Small intestine (tissue), 7 donors: Measurements from ENCODE around the gene UPB1. TPM values are rescaled to one million over a fixed set of nuclear protein-coding genes. Genes with fewer than 3 reads are reported as not detected.

Experiments
- DNase-seq, 2 donors: peaks; one replicate each; pipeline versions ENCODE4 v3.0.0 to v3.0.0-alpha.2; 2013
- FAIRE-seq: peaks from 2 replicates; lab custom pipeline; 2012; peaks lifted over from hg19 to GRCh38; lab: Jason Lieb, UNC
- H3K27ac ChIP-seq, 3 donors: one replicate each; pipeline ENCODE4 v1.5.1; 2013; ENCODE audit warnings: low read length in 2 of 3, mild to moderate bottlenecking in 2 of 3, control low read depth in 1 of 3, inconsistent platforms in 1 of 3, low read depth in 1 of 3, moderate library complexity in 1 of 3
- H3K27me3 ChIP-seq, 3 donors: one replicate each; pipeline ENCODE4 v1.6.1; 2013; ENCODE audit warnings: low read length in 3 of 3, inconsistent platforms in 1 of 3; ENCODE audit not compliant: control insufficient read depth in 3 of 3, insufficient read depth in 3 of 3
- H3K36me3 ChIP-seq, 3 donors: one replicate each; pipeline ENCODE4 v1.6.1; 2013; ENCODE audit warnings: low read length in 3 of 3, inconsistent platforms in 1 of 3, low read depth in 1 of 3, mild to moderate bottlenecking in 1 of 3, moderate library complexity in 1 of 3; ENCODE audit not compliant: control insufficient read depth in 3 of 3, insufficient read depth in 2 of 3
- H3K4me1 ChIP-seq, 3 donors: one replicate each; pipeline ENCODE4 v1.6.1; 2013; ENCODE audit warnings: low read length in 2 of 3, inconsistent platforms in 1 of 3, low read depth in 1 of 3, mild to moderate bottlenecking in 1 of 3, moderate library complexity in 1 of 3; ENCODE audit not compliant: control insufficient read depth in 3 of 3, insufficient read depth in 2 of 3
- H3K4me3 ChIP-seq, 3 donors: one replicate each; pipeline ENCODE4 v1.5.1; 2013; ENCODE audit warnings: low read length in 3 of 3, control low read depth in 1 of 3, inconsistent platforms in 1 of 3, low read depth in 1 of 3, mild to moderate bottlenecking in 1 of 3, moderate library complexity in 1 of 3
- H3K9me3 ChIP-seq, 2 donors: one replicate each; pipeline ENCODE4 v1.6.1; 2013; ENCODE audit warnings: low read depth in 1 of 2, low read length in 1 of 2; ENCODE audit not compliant: control insufficient read depth in 2 of 2, insufficient read depth in 1 of 2
- WGBS, 3 donors: extraction: QIAGEN DNeasy Blood & Tissue Kit; methylation state at CpG; one replicate each; pipeline ENCODE4 v1.1.7; 2013; 5-methylcytosine and 5-hydroxymethylcytosine counted together
- polyA plus RNA-seq, 4 donors: library from polyadenylated mRNA; stranded (reverse) in 3 of 4; unstranded in 1 of 4; fragments of 200-250 nt in 3 of 4; fragments of 120-200 nt in 1 of 4; gene quantifications; one replicate each; pipeline versions ENCODE4 v1.2.1 to v1.2.3, GENCODE V29; 2013
- donor health status: healthy with polysubstance abuse.
- donor health status: control.
- donor health status: control.
- donor health status: Bipolar disorder and iron deficiency.
- donor health status: healthy.

Gene UPB1
- polyA plus RNA-seq, 4 donors = 0.12 to 11.2 (median 3.1) TPM

DNA sequence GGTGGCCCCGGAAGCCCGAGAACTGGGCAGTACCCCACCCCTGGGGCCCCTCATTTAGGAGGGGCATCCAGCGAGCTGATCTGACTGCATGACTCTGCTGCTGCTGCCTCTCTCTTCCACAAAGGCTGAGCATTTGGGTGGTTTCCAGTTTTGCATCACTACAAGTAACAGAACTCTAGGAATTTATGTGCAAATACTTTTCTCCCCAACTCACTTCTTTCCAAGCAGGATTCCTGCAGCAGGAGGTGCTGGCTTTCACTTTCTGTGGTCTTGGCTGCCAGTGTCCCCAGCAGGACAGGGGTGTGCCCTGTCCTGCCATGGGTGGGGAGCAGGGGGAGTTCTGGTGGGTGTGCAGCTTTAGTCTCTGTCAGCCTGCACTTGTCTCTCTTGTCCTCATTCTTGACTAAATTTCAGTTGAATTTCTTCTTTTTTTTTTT, 21.2 kb downstream of the UPB1 start:
- H3K27ac ChIP-seq = peak overlapping the region in 1 of 3 donors; percentile 36
- DNase-seq = peak in 1 of 2 donors; percentile 54
- peaks cover 0 to 11% (median 0%) of the 10 kb centered on the region in 3 donors for H3K36me3 ChIP-seq
- H3K4me3 ChIP-seq = no peak overlapping the region
- no peak for FAIRE-seq
- H3K9me3 ChIP-seq = no peaks in the 10 kb centered on the region
- 10 to 24% (median 21%) methylated on average over 3 of the region's 3 CpGs for WGBS, 3 donors
- no peaks in the 10 kb centered on the region for H3K27me3 ChIP-seq
- H3K4me1 ChIP-seq = peaks cover 2 to 50% (median 3%) of the 10 kb centered on the region in 3 donors

DNA sequence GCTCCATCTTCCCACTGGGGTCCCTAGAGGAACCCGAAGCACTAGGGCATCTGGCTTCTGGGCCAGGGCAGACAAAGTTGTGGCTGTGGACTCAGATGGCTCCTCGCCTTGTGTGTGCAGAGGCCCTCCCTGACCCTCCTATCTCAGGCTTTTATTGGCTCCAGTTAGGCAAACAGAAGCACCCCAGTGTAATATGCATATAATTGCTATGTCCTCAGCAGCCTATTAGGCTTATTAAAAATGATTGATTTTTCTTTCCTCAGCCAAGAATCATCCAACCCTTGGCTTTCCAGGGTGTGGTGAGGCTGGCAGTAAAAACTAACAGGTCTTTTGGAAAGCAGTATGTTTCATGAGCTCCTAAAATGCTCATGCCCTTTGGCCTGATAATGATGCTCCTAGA, 22.3 kb downstream of the UPB1 start:
- H3K9me3 ChIP-seq = no peaks in the 10 kb centered on the region
- FAIRE-seq = no peak

DNA sequence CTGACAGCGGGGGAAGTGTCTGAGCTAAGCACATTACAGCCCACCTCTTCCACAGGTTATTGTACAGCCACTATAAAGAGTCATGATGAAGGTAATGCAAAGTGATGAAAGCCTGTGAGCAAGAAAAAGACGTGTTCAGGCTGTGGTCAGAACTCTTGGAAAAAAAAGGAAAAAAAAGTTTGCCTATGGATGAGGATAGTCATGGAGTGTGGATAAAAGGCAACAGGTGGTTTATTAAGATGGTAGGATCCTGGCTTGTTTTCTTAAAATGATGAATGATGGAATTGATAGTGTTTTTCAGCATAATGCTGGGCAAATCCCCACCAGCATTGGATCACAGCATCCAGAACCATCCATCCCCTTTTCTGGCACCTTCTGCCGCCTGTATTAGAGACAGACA, 23.1 kb downstream of the UPB1 start:
- DNase-seq (no peak), FAIRE-seq (no peak)
- peaks cover 0 to 51% (median 2%) of the 10 kb centered on the region in 3 donors for H3K4me1 ChIP-seq
- no peaks in the 10 kb centered on the region for H3K27me3 ChIP-seq
- H3K9me3 ChIP-seq = no peaks in the 10 kb centered on the region
- no peak overlapping the region for H3K4me3 ChIP-seq
- 72 to 90% (median 84%) methylated on average over 3 of the region's 3 CpGs for WGBS, 3 donors
- no peak overlapping the region for H3K27ac ChIP-seq
- H3K36me3 ChIP-seq = peaks cover 0 to 11% (median 0%) of the 10 kb centered on the region in 3 donors

More for the DNA sequence above, 22.3 kb downstream of the UPB1 start:
- no peaks in the 10 kb centered on the region for H3K27me3 ChIP-seq
- H3K4me1 ChIP-seq = peaks cover 0 to 52% (median 2%) of the 10 kb centered on the region in 3 donors
- H3K4me3 ChIP-seq = no peak overlapping the region
- H3K36me3 ChIP-seq = peaks cover 0 to 11% (median 0%) of the 10 kb centered on the region in 3 donors
- DNase-seq = peak in 1 of 2 donors; percentile 54
- no peak overlapping the region for H3K27ac ChIP-seq
- WGBS, 3 donors = 36 to 68% (median 49%) methylated on average over 2 of the region's 2 CpGs

DNA sequence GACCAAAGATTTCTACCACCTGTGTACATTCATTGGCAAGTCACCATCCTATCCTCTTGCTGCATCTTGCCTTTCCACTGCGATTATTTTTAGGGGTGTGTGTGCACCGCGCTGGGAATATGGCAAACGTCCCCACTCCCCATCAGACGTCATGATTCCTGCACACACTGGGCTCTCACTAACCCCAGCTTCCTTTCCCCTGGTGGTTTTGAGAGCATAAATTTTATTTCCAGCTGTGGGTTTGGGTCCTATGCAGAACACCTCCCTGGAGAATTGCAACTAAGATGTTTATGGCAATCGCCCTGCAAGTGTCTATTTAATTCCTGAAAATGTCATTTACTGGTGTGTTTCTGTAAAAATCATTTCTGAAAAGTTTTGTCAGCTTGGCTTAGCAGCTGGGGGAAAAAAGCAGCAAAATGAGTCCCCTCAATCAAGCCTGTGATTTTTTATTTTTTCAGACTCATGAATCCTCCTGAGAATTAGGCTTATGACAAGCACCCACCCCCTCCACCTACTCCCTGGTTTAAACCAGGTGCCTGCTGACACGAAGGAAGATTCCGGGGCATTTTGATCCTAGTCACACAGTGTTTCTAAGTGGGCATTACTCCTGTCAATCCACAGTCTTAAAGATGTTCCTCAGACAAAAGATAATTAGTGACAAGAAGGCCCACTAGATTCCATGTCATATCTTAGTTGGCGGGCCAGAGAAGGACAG, 23.8 kb downstream of the UPB1 start:
- Histone ChIP-seq H3K27me3 (no peaks in the 10 kb centered on the region), H3K4me3 (no peak overlapping the region), H3K27ac (no peak overlapping the region), H3K4me1 (peaks cover 0 to 44% (median 2%) of the 10 kb centered on the region in 3 donors), H3K9me3 (no peaks in the 10 kb centered on the region), H3K36me3 (peaks cover 0 to 11% (median 0%) of the 10 kb centered on the region in 3 donors)
- no peak for DNase-seq
- 76 to 87% (median 84%) methylated on average over 9 of the region's 9 CpGs for WGBS, 3 donors
- FAIRE-seq = no peak

DNA sequence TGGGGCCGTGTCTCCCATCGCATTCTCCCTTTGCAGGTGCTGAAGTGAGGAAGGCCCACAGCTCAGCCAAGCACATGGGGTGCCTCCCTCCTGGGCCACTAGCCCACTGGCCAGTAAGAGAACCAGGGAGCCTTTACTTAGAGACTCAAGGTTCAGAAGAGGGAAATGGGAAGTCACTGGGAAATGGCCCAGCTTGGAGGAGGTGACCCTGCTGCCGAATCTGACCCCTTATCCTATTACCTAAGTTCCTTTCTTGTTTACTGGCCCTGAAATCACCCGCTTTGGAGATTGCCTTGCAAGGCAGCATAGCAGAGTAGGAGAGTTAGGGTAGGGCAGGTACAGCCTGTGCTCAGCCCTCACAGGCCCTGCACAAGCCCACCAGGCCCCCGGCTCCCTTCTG, 24.4 kb downstream of the UPB1 start:
- Histone ChIP-seq H3K4me3 (no peak overlapping the region), H3K27ac (no peak overlapping the region), H3K36me3 (peaks cover 0 to 11% (median 0%) of the 10 kb centered on the region in 3 donors), H3K4me1 (peaks cover 0 to 38% (median 2%) of the 10 kb centered on the region in 3 donors), H3K27me3 (no peaks in the 10 kb centered on the region), H3K9me3 (no peaks in the 10 kb centered on the region)
- FAIRE-seq (no peak), DNase-seq (no peak)
- WGBS, 3 donors = 79 to 86% (median 83%) methylated on average over 5 of the region's 5 CpGs

DNA sequence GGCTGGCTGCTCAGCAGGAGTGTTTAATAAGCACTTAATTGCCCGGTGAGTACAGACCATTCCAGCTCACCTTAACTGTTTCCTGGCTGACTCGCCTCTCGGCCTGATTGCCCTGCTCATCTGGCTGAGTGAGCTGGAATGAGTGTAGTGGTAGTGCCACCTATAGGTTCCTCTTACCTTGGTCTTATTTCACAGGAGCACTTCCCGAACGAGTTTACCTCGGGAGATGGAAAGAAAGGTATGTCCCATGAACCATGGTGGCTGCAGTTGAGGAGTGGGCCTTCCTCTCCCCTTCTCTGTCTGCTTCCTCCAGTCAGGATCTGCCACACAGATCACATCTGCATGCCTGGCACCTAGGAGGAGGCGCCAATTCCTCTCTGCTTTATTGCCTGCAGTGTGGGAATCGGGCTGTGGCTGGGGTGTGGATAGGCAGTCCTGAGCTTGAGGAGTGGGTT, 26.7 kb downstream of the UPB1 start:
- Histone ChIP-seq H3K27me3 (no peaks in the 10 kb centered on the region), H3K4me1 (peaks cover 0 to 19% (median 0%) of the 10 kb centered on the region in 3 donors), H3K36me3 (peaks cover 0 to 8% (median 0%) of the 10 kb centered on the region in 3 donors), H3K27ac (peak overlapping the region in 1 of 3 donors; percentile 35), H3K4me3 (no peak overlapping the region), H3K9me3 (no peaks in the 10 kb centered on the region)
- peak; percentile 88 to 95 for DNase-seq
- 8 to 29% (median 19%) methylated on average over 8 of the region's 8 CpGs for WGBS, 3 donors
- no peak for FAIRE-seq

DNA sequence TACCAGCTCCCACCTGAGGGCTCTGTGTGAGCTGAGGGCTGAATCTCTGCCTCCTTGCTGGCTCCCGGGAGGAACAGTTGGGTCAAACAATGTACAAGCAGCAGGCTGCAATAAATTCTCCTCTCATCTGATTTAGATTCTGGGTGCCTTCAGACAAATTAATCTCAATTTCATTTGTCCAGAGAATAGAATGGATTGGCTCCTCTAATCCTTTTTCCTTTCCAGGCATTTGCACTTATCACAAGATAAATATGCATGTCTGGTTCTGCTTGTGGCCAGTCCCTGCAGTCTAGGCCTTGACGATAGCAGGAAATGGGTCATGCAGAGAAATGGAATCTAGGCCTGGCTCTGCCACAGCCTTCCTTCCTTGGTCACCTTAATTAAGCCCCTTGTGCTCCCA, 28.7 kb downstream of the UPB1 start:
- Histone ChIP-seq H3K4me1 (peaks cover 0 to 10% (median 0%) of the 10 kb centered on the region in 3 donors), H3K9me3 (no peaks in the 10 kb centered on the region), H3K27me3 (no peaks in the 10 kb centered on the region), H3K36me3 (peaks cover 0 to 7% (median 0%) of the 10 kb centered on the region in 3 donors), H3K4me3 (no peak overlapping the region), H3K27ac (no peak overlapping the region)
- FAIRE-seq = no peak
- no peak for DNase-seq
- WGBS, 3 donors = 72 to 87% (median 77%) methylated on average over 2 of the region's 2 CpGs

DNA sequence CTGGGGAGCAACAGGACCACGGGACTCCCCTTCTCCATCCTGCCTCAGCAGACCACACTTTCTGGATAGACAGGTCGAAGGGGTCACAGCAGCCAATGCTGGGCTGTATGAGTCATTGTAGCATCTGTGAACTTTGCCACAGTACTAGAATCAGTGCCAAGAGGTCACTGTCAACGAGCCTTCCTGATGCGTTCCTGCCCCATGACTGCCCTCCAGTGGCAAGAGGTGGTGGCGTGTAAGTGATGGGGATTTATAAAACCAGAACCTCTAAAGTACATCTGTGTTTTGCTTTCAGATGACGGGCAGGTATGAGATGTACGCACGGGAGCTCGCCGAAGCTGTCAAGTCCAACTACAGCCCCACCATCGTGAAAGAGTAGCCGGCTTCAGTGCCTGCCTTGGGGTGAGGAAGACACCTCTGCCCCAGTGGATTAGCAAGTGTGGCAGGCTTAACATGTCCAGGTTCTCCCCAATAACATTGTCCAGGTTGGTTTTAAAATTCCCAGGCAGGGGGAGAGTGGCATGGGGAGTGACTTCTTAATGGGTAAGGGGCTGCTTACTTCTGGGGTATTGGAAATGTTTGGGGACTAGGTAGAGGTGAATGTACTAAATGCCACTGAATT, 30.4 kb downstream of the UPB1 start:
- no peaks in the 10 kb centered on the region for H3K9me3 ChIP-seq
- no peak for FAIRE-seq
- no peak overlapping the region for H3K4me3 ChIP-seq
- H3K36me3 ChIP-seq = peaks cover 0 to 5% (median 0%) of the 10 kb centered on the region in 3 donors
- peak; percentile 84 to 92 for DNase-seq
- H3K27me3 ChIP-seq = no peaks in the 10 kb centered on the region
- no peak overlapping the region for H3K27ac ChIP-seq
- peaks cover 0 to 10% (median 0%) of the 10 kb centered on the region in 3 donors for H3K4me1 ChIP-seq
- 2 to 6% (median 3%) methylated on average over 12 of the region's 12 CpGs for WGBS, 3 donors
